ENCODE data around the gene G6PD.
A peak's percentile ranks its signal among the peaks of the same experiment; 100 is the strongest.
"Not testable (repeated sequence)": the region's sequence is repeated elsewhere in the genome, so short reads cannot be mapped to it uniquely, and the experiment has no call there.

G6PD gene

DNA sequence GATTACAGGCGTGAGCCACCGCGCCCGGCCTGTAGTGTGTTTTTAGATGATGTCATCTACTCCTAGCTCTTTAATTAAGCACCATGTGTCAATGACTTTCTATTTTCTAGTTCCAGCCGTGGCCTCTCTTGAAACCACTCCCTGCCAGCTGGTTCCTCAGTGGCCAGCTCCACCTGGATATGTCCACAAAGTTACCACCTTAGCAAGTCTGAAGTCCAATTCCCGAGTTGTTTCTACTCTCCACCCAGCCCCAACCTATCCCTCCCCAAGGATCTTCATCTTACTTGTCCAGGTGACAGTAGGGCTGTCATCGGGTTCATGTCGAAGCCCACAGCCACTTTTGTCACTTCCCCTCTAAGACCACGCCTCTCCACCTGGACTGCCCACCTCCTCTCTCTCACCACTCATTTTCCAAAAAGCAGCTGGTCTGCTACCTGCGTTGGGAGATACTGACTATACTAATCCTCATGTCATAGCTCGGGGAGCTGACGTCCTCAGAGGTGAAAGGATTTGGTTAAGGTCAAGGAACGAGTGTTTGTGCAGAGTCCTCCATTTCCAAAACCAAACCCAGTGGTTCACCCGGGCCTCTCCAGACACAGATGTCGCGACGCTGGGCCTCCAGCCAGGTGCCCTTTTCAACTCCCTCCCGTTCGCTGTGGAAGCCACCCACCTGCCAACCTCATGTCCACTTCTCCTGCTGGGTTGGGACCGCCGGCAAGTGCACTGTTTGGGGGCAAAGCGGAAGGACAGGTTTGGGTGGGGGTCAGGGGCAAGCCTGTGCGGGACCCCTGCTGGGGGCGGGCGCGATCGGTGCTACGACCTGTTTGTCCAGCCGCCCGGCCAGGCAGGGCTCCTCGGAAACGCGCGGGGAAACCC, 31.3 kb downstream of the G6PD start:
- DNase-seq (ENCODE audit: low read depth) = no peak

DNA sequence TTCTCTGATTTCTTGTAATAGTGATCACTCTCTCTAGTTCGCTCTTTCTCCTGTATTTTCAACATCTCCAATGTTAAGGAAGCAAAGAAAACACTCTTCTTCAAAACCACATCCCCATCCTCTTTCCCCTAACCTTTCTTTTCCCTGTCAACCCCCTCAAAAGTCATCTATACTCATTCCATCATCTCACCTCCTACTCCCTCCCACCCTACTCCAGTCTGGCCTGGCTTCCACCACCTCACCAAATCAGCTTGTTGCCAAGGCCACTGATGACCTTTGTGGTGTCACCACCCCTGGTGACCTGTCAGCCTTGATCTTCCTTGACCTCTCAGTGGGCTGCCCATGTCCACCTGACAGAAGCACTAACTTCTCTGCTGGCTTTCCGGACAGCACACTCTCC, 32.9 kb downstream of the G6PD start:
- no peak for DNase-seq (ENCODE audit: low read depth)

DNA sequence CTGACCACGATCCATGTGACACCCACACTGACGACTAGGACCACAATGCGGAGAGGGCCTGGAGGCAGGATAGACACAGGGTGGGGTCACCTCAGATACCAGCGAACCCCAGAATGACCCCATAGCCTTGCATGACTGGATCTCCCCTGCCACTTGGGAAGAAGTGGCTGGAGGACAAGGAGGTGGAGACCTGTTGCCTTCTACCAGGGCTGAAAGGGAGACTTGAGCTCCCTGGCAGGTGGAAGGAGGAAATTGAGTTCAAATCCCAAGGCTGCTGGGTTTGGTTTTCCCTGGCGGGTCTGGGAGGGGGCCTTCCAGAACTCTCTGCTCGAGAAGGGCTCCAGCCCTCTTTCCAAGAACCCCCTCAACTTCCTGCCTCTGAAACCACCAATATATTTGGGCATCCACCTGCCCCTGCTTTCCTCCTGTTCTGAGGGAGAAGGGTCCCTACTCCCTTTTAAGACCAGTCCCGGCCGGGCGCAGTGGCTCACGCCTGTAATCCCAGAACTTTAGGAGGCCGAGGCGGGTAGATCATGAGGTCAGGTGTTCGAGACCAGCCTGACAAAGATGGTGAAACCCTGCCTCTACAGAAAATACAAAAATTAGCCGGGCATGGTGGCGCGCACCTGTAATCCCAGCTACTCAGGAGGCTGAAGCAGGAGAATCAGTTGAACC, 33.6 kb downstream of the G6PD start:
- DNase-seq (ENCODE audit: low read depth) = no peak

DNA sequence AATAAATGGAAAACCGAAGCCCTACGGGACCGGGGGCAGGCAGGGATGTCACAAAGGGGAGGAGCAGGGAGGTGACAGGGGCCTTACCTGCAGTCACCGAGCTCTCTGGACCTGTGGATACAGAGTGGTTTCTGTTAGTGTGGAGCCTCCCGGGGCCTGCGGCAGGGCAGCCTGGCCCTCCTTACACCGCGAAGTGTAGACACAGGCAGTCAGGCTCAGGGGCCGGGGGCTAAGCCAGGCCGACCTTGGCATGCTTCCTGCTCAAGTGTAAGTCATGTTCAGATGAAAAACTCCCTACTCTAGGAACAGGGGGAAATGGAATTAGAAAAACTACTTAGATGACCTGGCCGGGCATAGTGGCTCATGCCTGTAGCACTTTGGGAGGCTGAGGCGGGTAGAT, 34.9 kb downstream of the G6PD start:
- DNase-seq (ENCODE audit: low read depth) = no peak

DNA sequence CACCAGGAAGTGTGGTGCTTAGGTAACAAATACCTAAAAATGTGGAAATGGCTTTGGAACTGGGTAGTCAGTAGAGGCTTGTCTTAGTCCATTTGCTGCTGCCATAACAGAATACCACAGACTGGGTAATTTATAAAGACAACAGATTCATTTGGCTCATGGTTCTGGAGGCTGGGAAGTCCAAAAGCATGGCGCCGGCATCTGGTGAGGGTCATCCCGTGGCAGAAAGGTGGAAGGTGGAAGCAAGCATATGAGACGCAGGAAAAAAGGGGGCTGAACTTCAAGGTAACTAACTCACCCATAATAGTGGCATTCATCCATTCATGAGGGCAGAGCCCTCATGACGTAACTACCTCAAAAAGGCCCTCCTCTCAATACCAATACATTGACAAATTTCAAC, 37.2 kb downstream of the G6PD start:
- no peak for DNase-seq (ENCODE audit: low read depth)

DNA sequence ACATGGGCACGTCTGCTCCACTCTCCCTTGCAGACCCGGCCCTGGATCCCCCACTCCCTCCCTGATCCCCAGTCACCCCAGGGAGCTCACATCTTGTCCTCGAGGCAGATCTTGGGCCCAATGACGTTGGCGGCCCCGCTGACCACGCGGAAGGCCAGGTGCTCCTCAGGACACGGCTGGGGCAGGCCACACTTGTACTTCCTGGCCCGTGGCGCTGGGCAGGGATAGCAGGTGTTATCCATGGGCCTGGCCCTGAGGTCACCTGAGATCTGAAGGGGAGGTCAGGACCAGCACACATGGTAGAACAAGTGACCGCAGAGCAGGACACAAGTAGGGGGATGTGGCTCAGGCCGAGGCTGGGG, 38.3 kb downstream of the G6PD start:
- DNase-seq (ENCODE audit: low read depth) = no peak

DNA sequence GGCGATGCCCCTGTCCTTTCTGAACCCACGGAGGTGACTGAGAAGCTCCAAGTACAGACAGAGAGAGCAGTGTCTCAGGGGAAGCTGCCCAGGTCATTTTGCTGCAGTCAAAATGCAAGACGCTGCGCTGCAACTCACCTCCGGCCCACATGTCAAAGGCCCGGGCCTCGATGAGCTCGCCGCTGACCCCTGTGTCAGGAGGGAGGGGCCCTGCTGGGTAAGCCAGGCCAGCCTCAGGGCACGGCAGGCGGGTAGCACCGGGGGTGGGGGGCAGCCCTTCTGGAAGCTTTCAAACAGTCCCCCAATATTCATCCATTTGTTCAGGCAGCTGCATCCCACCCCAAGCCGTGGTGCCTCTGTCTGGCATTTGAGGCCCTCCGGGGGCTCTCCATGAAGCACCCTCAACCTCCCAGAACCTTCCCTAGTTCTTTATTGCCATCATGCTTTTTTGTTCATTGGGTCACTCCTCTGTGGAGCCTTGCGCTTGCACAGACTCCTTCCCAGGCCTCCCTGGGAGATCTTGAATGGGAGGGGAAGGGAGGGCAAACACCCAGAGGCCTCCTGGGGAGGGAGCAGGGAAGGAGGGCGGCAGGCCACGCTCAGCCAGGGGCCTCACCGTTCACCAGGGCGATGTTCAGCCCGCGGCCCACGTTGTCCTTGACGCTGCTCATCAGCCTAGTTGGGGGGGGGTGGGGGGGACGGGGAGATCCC, 38.8 kb downstream of the G6PD start:
- DNase-seq (ENCODE audit: low read depth) = no peak

DNA sequence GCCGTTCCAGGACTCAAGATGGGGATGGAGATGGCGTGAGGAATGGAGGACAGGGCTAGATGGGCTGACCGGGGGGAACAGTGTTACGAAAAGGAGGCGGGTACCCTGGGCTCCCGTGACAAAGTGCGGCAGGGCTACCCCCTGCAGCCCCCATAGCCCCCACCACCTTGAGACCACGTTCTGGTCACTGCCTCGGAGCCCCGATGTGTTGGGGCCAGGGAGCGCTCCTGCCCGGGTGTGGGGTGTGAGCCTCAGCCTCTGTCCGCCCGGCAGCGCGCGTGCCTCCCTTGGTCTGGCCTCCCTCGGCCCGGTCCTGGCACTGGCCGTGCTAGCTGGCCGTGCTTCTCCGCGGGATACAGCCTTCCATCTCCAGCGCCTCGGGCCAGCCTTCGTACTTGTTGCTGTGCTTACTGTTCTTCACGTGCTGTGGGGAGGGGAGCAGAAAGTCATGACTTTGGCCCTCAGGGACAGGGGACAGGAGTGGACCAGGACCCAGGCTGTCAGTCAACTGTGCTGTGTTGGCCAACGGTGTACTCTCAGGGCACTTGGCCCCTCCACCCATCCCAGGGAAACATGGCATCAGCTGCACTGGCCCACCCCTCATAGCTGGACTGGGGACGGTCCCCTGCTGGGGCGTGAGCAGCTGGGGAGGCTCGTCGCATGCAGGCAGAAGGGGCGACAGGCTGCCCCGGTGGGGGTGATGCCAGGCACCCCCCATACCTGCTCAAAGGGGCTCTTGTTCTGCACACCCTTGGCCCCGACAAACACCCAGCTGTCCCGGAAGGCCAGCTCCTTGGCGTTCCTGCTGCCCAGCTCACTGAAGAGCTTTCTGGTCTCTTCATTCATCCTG, 39.9 kb downstream of the G6PD start:
- no peak for DNase-seq (ENCODE audit: low read depth)

DNA sequence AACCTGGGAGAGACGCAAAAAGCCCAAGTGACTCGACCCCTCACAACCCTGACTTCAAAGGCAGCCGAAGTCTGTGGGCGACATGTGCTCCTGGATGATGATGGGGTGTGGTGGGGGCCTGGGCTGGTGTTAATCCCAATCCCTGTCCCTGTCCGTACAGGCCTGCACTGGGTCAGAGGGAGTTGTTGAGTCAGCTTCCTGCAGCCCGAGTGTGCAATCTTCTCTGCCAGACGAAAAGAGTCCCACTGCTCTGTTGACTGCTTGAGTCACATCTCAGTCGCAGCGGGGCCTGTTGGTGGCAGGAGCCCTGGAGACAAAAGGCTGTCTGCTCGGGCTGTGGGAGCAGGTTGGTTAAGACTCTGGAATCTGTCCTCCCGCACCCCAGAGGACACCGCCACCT, 40.9 kb downstream of the G6PD start:
- no peak for DNase-seq (ENCODE audit: low read depth)

DNA sequence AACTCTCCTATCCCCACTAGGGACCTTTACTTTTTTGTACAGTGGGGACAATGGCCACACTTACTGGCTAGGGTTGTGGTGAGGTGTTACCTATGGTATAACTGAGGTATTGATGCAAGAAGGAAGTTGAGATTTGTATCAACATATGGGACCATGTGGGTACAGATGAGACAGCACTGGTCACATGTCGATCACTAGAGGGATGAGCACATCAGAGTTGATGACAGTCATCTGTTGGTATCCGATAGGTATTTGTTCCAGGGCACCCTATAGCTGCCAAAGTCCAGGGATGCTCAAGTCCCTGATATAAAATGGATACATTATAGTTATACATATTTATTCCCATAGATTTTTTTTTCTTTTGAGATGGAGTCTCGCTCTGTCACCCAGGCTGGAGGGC, 43.7 kb downstream of the G6PD start:
- DNase-seq (ENCODE audit: low read depth) = no peak

DNA sequence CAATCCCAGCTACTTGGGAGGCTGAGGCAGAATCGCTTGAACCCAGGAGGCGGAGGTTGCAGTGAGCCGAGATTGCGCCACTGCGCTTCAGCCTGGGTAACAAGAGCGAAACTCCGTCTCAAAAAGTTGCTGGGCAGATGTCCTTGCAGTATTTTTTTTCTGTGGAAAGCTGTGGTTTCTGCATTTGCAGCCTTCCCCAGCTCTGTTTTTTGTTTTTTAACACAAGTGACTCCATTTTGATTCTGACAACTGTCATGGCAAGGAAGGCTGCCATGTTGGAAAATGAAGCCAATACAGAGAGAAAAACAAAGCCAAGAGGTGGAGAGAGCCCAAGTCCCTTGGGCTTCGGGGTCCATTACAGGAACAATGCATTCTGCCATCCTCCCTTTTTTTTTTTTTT, 44.5 kb downstream of the G6PD start:
- DNase-seq (ENCODE audit: low read depth) = no peak

DNA sequence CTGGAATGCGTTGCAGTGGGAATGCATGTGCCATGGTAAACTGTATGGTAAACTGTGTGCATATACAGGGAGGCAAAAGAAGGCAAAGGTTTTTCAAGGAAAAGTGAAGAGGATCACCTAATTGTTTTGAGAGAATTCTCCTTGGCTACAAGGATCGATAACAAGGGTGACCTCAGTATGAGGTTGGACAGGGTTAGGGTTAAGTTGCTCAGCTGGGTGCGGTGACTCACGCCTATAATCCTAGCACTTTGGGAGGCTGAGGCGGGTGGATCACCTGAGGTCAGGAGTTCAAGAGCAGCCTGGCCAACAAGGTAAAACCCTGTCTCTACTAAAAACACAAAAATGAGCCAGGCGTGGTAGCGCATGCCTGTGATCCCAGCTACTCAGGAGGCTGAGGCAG, 45.2 kb downstream of the G6PD start:
- DNase-seq (ENCODE audit: low read depth) = not testable (repeated sequence)

DNA sequence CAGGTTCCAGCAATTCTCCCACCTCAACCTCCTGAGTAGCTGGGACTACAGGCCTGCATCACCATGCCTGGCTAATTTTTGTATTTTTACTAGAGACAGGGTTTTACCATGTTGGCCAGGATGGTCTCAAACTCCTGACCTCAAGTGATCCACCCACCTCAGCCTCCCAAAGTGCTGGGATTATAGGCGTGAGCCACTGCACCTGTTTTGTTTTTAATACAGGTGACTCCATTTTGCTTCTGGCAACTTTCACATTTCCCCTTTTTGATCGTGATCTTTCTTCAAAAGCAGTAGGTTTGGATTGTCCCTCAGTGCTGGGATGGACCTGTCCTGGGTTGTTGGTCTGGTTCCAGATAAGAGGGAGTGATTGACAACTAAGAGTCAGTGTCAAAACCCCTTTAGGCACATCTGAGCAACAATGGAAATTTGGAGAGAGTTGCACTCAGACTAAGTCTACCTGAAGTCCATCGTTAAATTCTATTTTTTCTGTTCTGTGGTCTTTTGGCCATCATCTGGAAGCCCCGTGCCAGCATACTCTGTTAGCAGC, 50.0 kb downstream of the G6PD start:
- DNase-seq (ENCODE audit: low read depth) = not testable (repeated sequence)

DNA sequence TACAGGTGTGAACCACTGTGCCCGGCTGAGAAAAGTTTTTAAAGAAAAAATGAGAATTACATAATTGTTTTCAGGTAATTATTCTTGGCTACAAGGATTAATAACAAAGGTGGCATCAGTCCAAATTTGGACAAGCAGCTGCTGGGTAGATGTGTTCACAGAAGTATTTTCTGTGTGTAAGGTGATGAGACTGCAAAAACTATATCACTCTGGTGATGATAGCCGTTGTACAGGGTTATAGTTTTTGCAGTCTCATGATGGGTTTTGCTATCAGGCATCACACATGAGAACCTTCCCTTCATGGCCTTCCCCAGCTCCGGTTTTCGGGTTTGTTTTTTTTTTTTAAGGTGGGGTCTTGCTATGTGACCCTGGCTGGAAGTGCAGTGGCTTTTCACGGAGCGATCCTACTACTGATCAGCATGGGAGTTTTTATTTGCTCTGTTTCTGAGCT, 51.1 kb downstream of the G6PD start:
- DNase-seq (ENCODE audit: low read depth) = no peak

DNA sequence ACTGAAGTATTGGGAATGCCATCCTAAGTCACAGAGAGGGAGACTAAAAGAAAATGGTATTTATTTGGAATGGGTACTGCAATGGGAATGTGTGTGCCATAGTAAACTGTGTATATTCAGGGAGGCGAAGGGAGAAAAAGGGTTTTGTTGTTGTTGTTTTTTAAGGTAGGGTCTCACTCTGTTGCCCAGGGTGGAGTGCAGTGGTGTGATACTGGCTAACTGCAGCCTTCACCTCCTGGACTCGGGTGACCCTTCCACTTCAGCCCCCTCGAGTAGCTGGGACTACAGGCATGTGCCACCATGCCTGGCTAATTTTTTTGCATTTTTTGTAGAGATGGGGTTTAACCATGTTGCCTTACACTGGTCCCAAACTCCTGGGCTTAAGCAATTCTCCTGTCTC, 51.9 kb downstream of the G6PD start:
- no peak for DNase-seq (ENCODE audit: low read depth)

DNA sequence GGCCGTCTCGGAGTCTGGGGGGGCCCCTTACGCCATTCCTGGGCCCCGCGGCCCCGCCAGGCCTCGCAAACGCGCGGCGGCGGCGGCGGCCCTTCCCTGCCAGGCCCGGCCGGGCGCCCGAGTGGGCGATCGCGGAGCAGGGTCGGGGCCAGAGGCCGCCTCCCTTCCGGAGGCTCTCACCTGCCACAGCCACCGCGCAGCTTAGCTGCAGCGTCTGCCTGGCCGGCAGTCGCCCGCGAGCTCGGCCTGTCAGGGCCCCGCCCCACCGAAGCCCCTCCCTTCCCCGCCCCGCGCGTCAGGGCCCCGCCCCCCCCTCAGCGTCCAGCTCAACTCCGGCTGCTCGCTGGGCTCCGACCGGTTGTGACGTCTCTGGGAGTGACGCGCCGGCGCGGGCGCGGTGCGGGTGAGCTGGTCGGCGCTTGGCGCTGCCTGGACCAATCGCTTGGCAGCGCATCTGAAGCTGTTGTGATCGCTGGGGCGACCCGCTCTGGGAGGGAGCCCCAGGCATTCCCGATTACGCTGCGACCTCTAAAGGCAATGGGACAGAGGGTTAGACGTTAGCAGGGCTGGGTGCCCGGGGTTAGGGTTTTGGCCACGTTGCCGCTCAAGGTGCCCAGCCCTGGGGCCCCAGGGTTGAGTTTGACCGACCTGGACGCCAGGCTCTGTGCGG, 56.1 kb downstream of the G6PD start, which contains the start of gene SLC10A3:
TSS of gene SLC10A3 (minus strand) at position 216 of the 670 bp plus-strand sequence. CDS start 1,689 bp downstream, outside the sequence.
- DNase-seq (ENCODE audit: low read depth) = peak; percentile 81

DNA sequence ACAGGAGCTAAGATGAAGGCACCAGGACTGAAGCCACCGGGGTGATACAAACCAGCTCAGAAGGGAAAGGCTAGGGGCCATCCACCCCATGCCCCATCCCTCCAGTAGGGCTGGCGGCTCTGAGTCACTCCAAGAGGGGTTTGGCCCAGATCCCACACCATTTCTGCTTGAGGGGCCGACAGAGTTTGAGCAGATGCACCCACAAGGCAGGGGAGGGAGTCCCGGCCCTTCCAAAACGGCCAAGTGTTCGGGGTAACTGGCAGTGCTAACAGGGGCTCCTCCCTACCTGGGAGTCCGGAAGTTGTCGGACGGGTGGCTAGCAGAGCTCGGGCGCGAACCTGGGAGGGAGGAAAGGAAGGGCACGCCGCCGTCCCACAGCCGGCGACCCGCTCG, 56.6 kb downstream of the G6PD start:
- DNase-seq (ENCODE audit: low read depth) = no peak

DNA sequence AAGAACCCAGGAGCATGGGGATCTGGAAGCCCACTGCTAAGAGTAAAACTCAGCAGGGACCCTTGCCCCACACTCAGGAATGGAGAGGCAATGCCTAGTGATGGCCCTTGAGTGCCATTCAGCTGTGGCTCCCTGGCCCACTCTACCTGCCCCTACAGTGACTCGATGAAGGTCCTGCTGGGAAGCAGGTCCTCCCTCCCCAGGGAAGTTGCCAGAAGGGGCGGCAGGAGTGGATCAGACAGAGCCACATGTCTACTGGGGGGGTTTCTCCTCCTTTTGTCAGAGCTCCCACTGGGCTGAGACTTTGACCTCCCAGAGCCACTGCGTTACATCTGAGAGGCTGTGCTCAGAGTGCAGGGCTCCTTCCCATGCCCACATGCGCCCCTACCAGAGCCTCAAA, 57.5 kb downstream of the G6PD start:
- DNase-seq (ENCODE audit: low read depth) = no peak

DNA sequence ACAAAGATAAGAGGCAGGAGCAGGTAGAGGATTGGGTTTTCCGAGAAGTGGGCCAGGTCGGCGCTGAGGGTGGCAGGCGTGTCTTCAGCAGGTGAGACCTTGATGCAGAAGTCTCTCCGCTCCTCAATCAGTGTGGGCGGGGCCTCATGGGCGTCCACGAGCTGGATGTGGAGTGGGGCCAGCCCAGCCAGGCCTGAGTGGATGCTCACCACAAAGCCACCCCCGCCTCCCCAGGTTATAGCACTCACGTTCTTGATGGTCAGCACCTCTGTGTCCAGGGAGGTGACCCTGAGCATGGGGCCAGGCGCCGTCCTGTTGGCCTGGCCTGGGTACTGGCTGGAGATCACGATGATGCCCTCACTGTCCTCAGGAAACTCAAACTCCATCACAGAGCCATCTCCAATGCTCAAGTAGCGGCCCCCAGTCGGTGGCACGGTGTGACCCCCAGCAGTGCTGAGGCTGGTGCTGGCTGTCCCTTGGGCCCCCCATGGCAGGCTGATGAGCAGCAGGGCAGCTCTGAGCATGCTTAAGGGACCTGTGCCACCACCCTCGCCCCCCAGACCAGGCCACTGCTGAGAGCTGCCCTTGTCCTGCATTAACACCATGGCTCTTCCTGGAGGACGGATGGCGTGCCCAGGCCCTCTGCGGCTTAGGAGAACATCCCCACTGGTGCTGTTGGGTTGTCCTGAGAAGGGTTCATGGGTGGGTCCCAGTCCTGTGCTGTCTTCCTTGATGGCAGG, 58.1 kb downstream of the G6PD start:
- DNase-seq (ENCODE audit: low read depth) = no peak

Measured in activated T-cell treated with anti-CD3 and anti-CD28 coated beads for 24 hours (primary cell).